HT1080 (cell line): Measurements from ENCODE around the gene ZEB1. TPM values are rescaled to one million over a fixed set of nuclear protein-coding genes. Genes with fewer than 3 reads are reported as not detected.
"Not testable (repeated sequence)": the region's sequence is repeated elsewhere in the genome, so short reads cannot be mapped to it uniquely, and the experiment has no call there.

Source experiments
- DNase-seq: peaks from one replicate; pipeline ENCODE4 v3.0.0-alpha.2; 2015; ENCODE audit warnings: low read depth
- total RNA-seq: library from RNA; depleted of rRNA; stranded (reverse); fragments of >200 nt; shearing (Covaris generic); gene quantifications from 2 replicates; pipeline ENCODE4 v1.2.3, GENCODE V29; 2014

Gene ZEB1
- total RNA-seq, 1 experiment from 2014 or later: 35.2 TPM

DNA sequence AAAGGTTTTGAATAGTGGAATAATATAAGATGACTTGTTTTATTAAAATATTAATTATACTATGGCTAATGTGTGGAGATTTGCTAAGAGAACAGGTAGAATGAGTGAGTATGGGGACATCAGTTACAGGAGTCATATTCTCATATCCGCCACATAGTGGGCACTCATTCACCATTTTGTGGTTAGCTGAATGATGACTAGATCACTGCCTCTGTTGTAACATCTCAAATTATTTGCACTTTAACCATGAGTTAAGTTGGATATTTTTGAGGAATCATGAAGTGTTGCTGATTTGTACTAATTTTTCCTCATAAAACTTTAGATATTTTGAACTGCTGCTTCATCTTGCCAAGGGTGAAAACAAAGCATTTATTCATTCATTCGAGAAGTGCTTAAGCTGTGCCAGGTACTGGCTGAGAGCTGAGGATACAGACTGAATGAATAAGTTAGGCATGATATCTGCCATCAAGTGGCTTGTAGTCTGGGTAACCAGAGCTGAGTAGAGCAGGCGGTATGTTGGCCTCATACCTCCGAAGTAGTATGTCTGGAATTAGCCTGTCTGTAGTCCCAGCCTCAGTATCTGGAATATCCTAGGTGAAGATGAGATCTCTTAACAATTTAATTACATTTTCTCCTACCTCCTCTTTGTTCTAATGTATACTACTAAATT is 100.5 kb downstream of the ZEB1 start:
- DNase-seq: no peak

DNA sequence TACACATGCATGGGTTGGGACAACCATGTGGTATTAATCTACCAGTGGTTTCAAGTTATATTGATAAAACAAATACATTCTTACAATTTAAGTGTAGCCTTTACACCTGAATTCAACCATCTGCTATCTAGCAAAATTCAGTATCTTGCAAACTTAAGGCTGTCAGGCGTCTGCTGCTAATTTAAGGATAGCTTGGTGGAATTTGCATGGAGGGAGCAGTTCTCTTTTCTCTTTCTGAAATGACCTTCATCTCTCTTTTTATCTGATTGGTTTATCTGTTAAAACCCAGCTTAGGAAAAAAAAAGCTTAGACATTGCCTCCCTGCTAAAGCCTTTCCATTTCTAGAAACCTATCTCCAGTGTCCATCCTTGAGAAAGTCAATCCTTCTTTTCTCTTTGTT is 102.3 kb downstream of the ZEB1 start:
- no peak for DNase-seq

DNA sequence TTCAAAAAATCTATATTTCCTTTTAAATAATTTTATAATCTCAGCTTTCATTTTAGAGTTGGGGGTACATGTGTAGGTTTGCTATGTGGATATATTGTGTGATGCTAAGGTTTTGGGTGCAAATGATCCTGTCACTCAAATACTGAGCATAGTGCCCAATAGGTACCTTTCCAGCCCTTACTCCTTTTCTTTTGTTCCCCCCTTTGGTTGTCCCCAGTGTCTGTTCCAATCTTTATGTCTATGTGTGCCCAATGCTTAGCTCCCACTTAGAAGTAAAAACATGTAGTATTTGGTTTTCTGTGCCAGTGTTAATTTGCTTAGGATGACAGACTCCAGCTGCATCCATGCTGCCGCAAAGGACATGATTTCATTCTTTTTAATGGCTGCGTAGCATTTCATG is 103.6 kb downstream of the ZEB1 start:
- no peak for DNase-seq

DNA sequence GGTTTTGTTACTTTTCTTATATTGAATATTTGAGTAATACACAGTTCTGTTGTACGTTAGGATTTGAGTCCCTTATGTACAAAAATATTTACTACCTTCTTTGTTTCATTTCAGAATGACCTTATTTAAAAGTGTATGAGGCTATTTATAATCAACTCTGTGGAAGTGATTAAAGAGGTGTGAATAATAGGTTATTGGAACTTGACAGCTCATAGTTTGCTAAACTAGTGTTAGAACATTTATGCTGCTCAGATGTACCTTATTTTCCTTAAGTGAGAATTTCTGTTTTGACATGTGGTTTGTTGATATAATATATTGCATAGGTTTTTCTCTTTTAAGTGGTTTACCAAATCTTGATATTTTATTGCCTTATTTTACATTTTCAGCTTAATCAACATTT is 105.5 kb downstream of the ZEB1 start:
- no peak for DNase-seq

DNA sequence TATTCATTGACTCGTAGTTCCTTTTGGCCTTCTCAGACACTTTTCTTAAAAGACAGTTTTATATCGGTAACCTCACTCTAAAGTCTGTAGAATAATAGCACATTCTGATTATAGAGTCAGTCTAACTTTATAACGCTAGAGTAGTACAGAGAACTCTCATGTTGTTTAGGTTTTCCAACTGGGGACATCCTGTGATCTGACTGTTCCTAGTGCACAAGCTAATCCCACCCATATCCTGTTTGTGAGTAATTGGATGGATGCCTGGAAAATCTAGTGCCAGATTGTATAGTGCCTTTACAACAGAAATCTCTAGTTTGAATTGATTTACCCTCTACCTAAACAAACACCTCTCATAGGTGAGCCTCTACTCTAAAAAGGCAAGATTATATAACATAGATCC is 107.4 kb downstream of the ZEB1 start:
- peak; percentile 87 for DNase-seq

DNA sequence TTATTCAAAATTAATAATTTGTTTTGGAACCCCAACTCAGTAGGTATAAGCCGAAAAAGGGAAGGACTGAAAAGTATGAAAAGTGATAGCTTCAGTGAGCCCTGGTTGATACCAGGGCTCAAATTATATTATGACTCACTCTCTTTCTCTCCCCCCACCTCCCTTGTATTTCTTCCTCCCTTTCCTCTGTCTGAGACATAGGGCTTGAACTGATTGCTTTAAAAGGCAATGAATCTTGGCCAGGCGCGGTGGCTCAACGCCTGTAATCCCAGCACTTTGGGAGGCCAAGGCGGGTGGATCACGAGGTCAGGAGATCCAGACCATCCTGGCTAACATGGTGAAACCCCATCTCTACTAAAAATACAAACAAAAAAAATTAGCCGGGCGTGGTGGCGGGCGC is 108.3 kb downstream of the ZEB1 start:
- DNase-seq: peak; percentile 72

DNA sequence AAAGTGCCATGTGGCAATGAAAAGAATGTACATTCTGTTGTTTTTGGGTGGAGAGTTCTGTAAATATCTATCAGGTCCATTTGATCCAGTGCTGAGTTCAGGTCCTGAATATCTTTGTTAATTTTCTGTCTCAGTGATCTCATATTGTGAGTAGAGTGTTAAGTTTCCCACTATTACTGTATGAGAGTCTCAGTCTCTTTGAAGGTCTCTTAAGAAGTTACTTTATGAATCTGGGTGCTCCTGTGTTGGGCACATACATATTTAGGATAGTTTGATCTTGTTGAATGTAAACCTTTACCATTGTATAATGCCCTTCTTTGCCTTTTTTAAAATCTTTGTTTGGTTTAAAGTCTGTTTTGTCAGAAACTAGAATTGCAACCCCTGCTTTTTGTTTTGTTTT is 109.5 kb downstream of the ZEB1 start:
- not testable (repeated sequence) for DNase-seq

DNA sequence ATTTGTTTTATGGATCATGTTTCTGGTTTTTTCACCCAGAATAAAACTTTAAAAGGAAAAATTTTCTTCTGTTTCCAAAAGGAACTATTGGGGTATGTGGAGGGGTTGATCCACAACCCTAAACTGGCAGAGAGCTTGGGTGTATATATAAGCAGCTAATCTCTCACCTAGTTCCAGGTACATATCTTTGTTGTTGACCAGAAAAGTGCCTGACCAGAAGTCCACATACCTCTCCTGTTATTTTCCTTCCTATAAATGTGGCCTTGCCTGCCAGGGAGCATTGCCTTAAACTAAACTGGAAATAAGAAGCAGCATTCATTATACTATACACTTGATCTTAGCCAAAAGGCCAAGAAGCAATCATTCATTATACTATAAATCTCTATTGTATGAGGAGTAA is 112.0 kb downstream of the ZEB1 start:
- DNase-seq: no peak

DNA sequence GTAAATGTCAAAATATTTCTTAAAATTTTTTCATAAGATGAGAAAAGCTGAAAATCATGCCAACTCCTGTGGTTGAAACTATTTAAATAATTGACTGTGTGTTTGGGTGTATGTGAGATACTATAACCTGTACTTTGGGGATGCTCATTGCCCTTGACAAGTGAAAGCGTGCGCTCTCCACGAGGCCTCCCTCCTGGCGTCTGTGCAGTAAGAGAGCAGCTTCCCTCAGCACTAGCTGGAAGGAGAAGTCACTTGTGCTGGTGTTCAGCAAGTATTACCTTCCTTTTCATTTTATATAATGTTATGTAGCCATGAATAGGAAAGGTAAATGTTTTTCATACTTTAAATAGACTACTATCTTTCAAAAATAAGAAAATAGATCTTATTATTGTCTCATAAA is 118.9 kb downstream of the ZEB1 start:
- no peak for DNase-seq

DNA sequence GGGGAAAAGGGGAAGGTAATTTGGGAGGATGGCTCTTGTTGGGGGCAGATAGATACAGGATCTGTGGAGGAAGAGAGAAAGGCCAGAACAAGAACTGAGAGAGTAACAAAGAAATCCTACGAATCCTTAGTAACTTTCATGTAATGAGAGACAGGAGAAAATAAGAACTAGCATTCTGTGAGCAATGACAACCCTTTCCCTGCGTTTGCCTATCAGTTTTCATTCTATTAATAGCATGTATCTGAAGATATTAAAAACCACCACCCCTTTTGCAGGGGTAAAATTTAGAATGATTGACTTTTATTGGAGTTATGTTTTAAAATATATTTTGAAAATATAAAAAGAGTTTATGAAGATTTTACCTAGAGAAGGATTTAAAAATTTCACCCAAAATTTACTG is 132.8 kb downstream of the ZEB1 start:
- no peak for DNase-seq

DNA sequence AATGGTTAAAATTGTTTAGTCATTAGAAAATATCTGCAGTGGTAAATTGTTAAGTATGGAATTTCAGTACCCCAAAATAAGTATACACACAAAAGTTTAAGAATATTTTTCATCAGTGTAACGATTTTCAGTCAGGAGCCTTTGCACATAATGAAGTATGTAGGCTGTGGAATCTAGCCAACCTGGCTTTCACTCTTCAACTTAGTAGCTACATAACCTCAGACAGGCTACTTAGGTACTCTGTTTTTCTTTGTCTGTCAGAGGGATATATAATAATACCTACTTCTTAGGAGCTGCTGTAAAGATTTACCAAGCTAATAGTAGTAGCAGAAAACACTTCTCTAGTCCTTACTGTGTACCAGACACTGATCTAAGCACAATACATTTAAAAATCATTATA is 137.5 kb downstream of the ZEB1 start:
- no peak for DNase-seq

DNA sequence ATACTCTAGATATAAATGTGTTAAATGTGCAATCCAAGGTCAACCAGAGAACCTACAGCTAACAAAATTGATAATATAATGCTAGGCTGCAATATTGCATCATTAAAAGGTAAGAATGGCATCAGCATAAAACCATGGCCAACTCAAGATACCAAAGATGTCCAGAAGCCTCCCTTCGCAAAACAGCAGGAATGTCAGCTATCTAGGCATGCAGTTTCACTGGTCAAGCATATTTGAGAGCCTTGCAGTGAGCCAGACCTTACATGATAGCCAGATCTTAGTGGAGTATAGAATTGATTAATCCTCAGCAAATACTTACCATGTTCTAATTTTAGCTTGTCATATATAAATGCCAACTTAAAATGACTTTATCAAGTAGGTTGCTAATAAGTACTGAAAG is 138.8 kb downstream of the ZEB1 start:
- no peak for DNase-seq

DNA sequence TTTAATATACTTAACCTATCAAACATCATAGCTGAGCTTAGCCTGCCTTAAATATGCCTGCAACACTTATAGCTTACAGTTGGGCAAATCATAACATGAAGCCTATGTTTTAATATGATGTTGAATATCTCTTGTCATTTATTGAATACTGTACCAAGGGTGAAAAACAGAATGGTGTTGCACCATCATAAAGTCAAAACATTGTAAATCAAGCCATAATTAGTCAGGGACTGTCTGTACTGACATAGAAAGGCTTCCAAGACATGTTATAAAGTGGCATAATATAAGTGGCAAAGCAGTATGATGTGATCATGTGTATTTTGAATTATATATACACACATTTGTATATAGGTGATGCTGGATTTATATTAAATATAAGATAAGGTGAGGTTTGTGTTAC is 140.0 kb downstream of the ZEB1 start:
- DNase-seq: no peak

DNA sequence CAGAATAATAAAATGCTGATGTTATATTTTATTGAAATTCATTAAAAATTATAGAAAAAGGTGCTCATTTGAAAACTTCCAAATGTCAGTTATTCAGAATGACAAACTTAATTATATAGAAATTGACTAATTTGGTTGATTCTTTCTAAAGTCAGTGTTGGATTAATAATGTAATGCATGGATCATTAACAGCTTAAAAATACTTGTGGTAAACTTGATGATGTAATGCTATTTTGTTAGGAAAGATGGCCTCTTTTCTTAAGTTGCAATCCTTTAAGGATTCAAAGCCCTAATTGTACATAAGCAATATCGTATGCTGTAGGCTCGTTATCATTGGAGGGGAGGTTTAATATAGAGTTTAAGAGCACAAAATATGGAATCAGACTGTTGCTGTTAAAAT is 141.2 kb downstream of the ZEB1 start:
- DNase-seq: no peak

DNA sequence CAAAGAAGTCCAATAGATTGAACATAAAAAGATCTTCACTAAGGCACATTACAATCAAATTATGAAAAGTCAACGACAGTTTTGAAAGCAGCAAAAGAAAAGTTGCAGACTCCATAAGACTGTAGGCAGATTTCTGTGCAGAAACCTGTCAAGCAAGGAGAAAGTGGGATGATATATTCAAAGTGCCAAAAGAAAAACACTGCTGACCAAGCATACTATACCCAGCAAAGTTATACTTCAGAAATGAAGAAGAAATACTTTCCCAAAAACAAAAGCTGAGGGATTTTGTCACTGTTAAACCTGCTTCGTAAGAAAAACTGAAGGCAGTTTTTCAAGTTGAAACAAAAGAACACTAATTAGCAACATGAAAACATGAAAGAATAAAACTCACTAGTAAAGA is 145.5 kb downstream of the ZEB1 start:
- no peak for DNase-seq

DNA sequence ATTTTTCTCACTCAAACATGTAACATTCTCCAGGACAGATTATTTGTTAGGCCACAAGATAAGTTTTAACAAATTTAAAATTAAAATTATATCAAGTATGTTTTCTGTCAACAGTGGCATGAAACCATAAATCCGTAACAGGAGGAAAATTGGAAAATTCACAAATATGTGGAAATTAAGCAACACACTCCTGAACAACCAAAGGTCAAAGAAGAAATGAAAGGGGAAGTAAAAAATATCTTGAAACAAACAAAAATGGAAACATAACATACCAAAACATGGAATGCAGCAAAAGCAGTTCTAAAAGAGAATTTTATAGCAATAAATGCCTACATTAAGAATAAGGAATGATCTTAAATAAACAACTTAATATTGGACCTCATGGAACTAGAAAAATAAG is 147.3 kb downstream of the ZEB1 start:
- DNase-seq: no peak

DNA sequence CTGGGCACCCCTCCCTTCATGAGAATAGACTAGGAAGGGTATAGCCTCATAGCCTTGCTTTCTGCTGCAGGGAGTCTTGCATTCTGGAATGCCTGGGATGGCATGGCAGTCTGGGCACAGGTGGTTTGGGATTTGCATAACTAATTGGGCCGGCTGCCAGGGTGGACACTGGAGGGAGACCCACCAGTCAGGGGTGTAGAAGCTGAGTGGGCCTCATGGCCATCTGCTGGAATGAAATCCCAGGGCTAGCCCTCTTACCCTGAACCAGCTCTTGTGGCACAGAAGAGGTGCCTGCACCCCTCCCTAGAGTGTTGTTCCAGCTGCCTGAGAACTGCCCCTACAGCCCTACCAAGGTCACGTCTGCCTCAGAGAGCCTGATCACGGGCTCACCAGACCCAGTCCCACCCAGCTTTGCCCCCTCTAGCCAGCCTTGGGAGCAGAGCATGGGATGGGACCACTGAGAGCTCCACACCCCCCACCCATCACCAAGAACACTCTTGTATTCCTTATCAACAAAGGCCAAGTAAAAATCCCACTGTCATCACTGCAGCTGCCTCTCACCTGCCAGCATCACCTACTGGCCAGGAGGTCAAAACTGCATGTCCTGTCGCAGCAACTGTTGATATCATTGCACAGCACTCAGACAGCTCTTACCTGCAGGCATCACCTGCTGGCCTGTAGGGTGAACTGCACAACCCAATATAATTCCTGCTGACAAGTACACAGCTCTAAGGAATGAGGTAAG is 148.9 kb downstream of the ZEB1 start:
- peak; percentile 4 for DNase-seq

DNA sequence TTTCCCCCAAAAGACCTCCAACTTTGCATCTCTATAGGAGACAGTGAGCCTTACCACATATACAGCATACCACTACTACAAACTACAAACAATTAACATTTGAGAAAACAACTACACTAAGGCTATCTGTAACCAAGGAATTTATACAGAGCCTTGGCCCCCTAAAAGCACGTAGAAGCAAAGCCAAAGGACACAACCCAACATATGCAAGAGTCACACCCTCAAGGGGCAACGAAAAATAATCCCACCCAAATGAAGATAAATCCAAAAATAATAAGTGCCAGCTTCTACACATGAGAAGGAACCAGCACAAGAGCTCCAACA is 149.5 kb downstream of the ZEB1 start:
- no peak for DNase-seq

DNA sequence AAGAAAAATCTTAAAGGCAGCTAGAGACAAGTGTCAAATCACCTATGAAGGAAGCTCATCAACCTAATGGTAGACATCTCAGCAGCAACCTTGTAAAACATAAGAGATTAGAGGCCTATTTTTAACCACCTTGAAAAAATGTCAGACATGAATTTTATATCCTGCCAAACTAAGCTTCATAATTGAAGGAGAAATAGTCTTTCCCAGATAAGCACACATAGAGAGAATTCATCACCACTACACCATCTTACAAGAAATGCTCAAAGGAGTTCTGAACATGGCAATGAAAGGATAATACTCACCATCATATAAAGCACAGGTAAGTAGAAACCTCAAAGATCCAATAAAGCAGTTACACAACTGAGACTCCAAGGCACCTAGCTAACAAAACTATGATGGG is 156.5 kb downstream of the ZEB1 start:
- DNase-seq: no peak

DNA sequence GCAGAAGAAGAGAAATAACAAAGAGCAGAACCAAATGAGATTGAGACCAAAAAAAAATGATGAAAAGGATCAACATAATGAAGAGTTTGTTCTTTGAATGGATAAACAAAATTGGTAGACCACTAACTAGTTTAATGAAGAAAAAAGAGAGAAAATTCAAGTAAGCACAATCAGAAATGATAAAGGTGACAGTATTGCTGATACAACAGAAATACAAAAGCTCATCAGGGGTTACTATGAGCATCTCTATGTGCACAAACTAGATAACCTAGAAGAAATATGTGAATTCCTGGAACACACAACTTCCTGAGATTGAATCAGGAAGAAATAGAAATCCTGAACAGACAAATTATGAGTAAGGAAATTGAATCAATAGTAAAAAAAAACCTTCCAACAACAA is 157.1 kb downstream of the ZEB1 start:
- no peak for DNase-seq

DNA sequence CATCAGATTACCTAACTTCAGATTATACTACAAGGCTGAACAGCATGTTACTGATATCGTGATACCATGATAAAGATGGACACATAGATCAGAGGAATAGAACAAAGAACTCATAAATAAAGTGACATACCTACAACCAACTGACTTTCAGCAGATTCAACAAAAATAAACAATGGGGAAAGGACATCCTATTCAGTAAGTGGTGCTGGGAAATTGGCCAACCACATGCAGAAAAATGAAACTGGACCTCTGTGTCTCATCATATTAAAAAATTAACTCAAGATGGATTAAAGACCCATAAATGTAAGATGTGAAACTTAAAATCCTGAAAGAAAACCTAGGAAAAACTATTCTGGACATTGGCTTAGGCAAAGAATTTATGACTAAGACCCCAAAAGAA is 158.6 kb downstream of the ZEB1 start:
- no peak for DNase-seq

DNA sequence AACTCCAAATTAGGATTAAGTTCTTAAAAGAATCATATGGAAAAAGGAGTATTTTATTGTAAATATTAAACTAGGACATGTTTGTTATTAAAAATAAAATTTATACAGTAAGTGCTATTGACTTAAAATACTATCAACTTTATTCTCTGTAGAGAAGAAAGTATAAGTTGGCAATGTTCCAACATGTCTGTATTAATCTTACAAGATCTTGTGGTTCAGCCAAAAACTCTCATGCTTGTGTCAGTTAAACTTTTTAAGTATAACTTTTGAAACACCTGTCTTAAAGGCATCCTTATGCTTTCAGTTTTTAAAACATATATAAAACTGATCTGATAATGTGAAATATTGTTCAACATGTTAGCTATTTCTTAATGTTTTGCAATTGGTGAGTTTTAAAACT is 160.7 kb downstream of the ZEB1 start:
- DNase-seq: no peak

DNA sequence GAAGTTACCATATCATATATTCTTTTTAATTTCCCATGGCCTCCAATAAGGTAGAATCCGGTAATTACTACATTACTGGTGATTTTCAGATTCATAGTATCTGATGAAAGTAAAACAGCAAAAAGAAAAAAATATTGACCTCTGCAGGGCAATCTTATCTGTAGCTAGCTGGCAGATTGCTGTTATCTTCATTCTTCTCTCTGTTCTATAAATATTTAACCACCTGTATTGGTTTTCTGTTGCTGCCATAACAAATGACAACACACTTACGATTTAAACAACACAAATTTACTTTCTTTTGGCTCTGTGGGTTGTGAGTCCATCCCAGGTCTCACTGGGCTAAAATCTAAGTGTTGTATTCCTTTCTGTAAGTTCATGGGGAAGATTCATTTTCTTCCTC is 164.5 kb downstream of the ZEB1 start:
- DNase-seq: no peak
